ENCODE results near the gene PPDPF. TPM values are rescaled to one million over a fixed set of nuclear protein-coding genes. Genes with fewer than 3 reads are reported as not detected.

PPDPF gene
- polyA plus RNA-seq, 1 donor (not counting 4 experiments of a cell fraction or from before 2014, with no cell fraction given), result 8.8 TPM

DNA sequence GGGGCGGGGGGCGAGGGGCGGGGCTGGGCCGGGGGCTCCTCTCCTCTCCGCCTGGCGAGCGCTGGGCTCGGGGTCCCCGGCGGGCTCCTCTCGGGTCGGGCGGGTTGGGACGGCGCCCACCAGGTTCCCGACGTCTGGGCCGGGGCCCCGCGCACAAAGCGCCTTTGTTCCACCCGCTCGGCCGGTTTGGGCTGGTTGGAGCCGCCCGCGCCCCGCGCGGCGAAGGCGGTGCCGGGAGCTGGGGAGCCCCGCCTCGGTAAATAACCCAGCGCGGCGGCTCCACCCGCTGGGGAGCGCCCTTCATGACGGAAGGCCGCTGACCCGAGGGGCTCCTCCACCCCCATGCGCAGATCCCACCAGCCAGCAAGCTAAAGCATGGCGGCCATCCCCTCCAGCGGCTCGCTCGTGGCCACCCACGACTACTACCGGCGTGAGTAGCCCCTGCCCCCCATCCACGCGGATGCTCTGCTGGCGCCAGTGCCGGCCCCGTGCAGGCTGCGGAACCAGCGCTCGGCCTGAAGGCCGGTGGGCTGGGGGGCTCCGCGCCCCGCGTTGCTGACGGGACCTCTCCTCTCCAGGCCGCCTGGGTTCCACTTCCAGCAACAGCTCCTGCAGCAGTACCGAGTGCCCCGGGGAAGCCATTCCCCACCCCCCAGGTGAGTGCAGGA is 503 bp downstream of the PPDPF start:
- DNase-seq (ENCODE audit: low read depth, low spot score), result no peak
- Histone ChIP-seq H3K36me3 (ENCODE audit: control insufficient read depth in 2 of 2, extremely low read depth in 1 of 2, insufficient read depth in 2 of 2, low read length in 2 of 2) (peaks cover 11 to 19% of the 10 kb centered on the region in 2 experiments), H3K9me1 (ENCODE audit: control insufficient read depth, extremely low read depth, insufficient read depth, low read length) (no peaks in the 10 kb centered on the region), H4K20me1 (ENCODE audit: control insufficient read depth, extremely low read depth, insufficient read depth, low read length) (peaks cover 16% of the 10 kb centered on the region), H3K9me3 (ENCODE audit: control insufficient read depth, low read depth, low read length) (peaks cover 6% of the 10 kb centered on the region), H3K79me2 (ENCODE audit: control insufficient read depth, insufficient read depth, low read length) (peaks cover 20% of the 10 kb centered on the region), H3K4me2 (ENCODE audit: control insufficient read depth, extremely low read depth, insufficient read depth, low read depth, low read length) (peak overlapping the region; percentile 76), H3K4me3 (ENCODE audit: control insufficient read depth in 2 of 3, extremely low read depth in 1 of 3, insufficient read depth in 2 of 3, low read depth in 1 of 3, low read length in 3 of 3) (peak overlapping the region; percentile 72 to 96 (median 79)), H3K27ac (ENCODE audit: control insufficient read depth, insufficient read depth, low read length) (peak overlapping the region; percentile 52), H3K27me3 (ENCODE audit: control insufficient read depth, extremely low read depth, insufficient read depth, low read length) (no peaks in the 10 kb centered on the region), H3K4me1 (ENCODE audit: control insufficient read depth, extremely low read depth, insufficient read depth, low read length) (peaks cover 10% of the 10 kb centered on the region), H3K9ac (ENCODE audit: control insufficient read depth, extremely low read depth, insufficient read depth, low read length) (peak overlapping the region; percentile 86), H2AFZ (ENCODE audit: control insufficient read depth, low read length) (no peak overlapping the region)
- dilution Hi-C loops (cut with MboI; ENCODE audit: extremely low pct_ligation_motif_present, low sequenced_read_pairs), result no loop called here
- FAIRE-seq, result no peak
- TF ChIP-seq EZH2 (IDR thresholded peaks at IDR 0.05; ENCODE audit: low read length) (no peak), CTCF (optimal IDR thresholded peaks at IDR 0.05 in 1 of 3, IDR thresholded peaks at IDR 0.05 in 1 of 3, conservative IDR thresholded peaks at IDR 0.05 in 1 of 3; ENCODE audit: extremely low read depth in 1 of 3, insufficient read depth in 2 of 3, low read length in 3 of 3) (peak in 1 of 3 experiments; percentile 14)

GRCh38 chr20:63521602-63522001 is 1.0 kb downstream of the PPDPF start:
- no peak for FAIRE-seq

More at GRCh38 chr20:63521602-63522001, 1.0 kb downstream of the PPDPF start:
- peak overlapping the region; percentile 52 for H3K27ac ChIP-seq (ENCODE audit: control insufficient read depth, insufficient read depth, low read length)
- H3K36me3 ChIP-seq (ENCODE audit: control insufficient read depth in 2 of 2, extremely low read depth in 1 of 2, insufficient read depth in 2 of 2, low read length in 2 of 2), result peaks cover 11 to 19% of the 10 kb centered on the region in 2 experiments
- no peaks in the 10 kb centered on the region for H3K9me1 ChIP-seq (ENCODE audit: control insufficient read depth, extremely low read depth, insufficient read depth, low read length)
- H3K4me1 ChIP-seq (ENCODE audit: control insufficient read depth, extremely low read depth, insufficient read depth, low read length), result peaks cover 10% of the 10 kb centered on the region
- peaks cover 6% of the 10 kb centered on the region for H3K9me3 ChIP-seq (ENCODE audit: control insufficient read depth, low read depth, low read length)
- no peak overlapping the region for H2AFZ ChIP-seq (ENCODE audit: control insufficient read depth, low read length)
- dilution Hi-C loops (cut with MboI; ENCODE audit: extremely low pct_ligation_motif_present, low sequenced_read_pairs), result no loop called here
- peaks cover 20% of the 10 kb centered on the region for H3K79me2 ChIP-seq (ENCODE audit: control insufficient read depth, insufficient read depth, low read length)
- H3K27me3 ChIP-seq (ENCODE audit: control insufficient read depth, extremely low read depth, insufficient read depth, low read length), result no peaks in the 10 kb centered on the region
- no peak for TF ChIP-seq EZH2 (IDR thresholded peaks at IDR 0.05; ENCODE audit: low read length)
- TF ChIP-seq CTCF (optimal IDR thresholded peaks at IDR 0.05 in 1 of 3, IDR thresholded peaks at IDR 0.05 in 1 of 3, conservative IDR thresholded peaks at IDR 0.05 in 1 of 3; ENCODE audit: extremely low read depth in 1 of 3, insufficient read depth in 2 of 3, low read length in 3 of 3), result no peak
- peak overlapping the region; percentile 76 for H3K4me2 ChIP-seq (ENCODE audit: control insufficient read depth, extremely low read depth, insufficient read depth, low read depth, low read length)
- peak overlapping the region; percentile 86 for H3K9ac ChIP-seq (ENCODE audit: control insufficient read depth, extremely low read depth, insufficient read depth, low read length)
- no peak for DNase-seq (ENCODE audit: low read depth, low spot score)
- peaks cover 16% of the 10 kb centered on the region for H4K20me1 ChIP-seq (ENCODE audit: control insufficient read depth, extremely low read depth, insufficient read depth, low read length)
- peak overlapping the region; percentile 72 to 96 (median 79) for H3K4me3 ChIP-seq (ENCODE audit: control insufficient read depth in 2 of 3, extremely low read depth in 1 of 3, insufficient read depth in 2 of 3, low read depth in 1 of 3, low read length in 3 of 3)
